Epithelial cell of esophagus (primary cell): ENCODE measurements around the gene B3GNT9.

Source experiments
- DNase-seq: peaks from one replicate; pipeline ENCODE4 v3.0.0; 2010; ENCODE audit warnings: low read depth
- H3K4me3 ChIP-seq: 2 replicates; pipeline ENCODE4 v1.5.1; 2011; ENCODE audit warnings: mild to moderate bottlenecking, low read length, control low read depth
- CTCF ChIP-seq: IDR thresholded peaks from 2 replicates; pipeline ENCODE4 v1.5.1; 2011; ENCODE audit warnings: low read depth, mild to moderate bottlenecking, low read length, control low read depth, inconsistent platforms; ENCODE audit not compliant: insufficient read depth; ENCODE audit errors: missing control alignments

B3GNT9 gene

GRCh38 chr16:67157106-67157748, 6.4 kb upstream of the B3GNT9 start:
- no peak for DNase-seq
- no peak overlapping the region for H3K4me3 ChIP-seq
- TF ChIP-seq CTCF: no peak

- H3K4me3 ChIP-seq: no peak overlapping the region
- DNase-seq: no peak
- TF ChIP-seq CTCF: no peak
Measured at GRCh38 chr16:67156143-67156844, 5.5 kb upstream of the B3GNT9 start.

GRCh38 chr16:67155295-67156142, 4.7 kb upstream of the B3GNT9 start:
- peak; percentile 76 for DNase-seq
- peak overlapping the region; percentile 16 for H3K4me3 ChIP-seq
- peak; percentile 50 for TF ChIP-seq CTCF

- DNase-seq: no peak
- H3K4me3 ChIP-seq: peak overlapping the region; percentile 16
- TF ChIP-seq CTCF: no peak
Measured at GRCh38 chr16:67154578-67155294, 3.9 kb upstream of the B3GNT9 start.

- no peak overlapping the region for H3K4me3 ChIP-seq
- TF ChIP-seq CTCF: peak; percentile 9
- DNase-seq: no peak
Measured at GRCh38 chr16:67151431-67152097, 766 bp upstream of the B3GNT9 start.

GRCh38 chr16:67150047-67150832, 558 bp downstream of the B3GNT9 start:
- DNase-seq: peak; percentile 42
- no peak for TF ChIP-seq CTCF
- peak overlapping the region; percentile 55 for H3K4me3 ChIP-seq
